ENCODE data around the gene NCF2.

Gene NCF2

DNA sequence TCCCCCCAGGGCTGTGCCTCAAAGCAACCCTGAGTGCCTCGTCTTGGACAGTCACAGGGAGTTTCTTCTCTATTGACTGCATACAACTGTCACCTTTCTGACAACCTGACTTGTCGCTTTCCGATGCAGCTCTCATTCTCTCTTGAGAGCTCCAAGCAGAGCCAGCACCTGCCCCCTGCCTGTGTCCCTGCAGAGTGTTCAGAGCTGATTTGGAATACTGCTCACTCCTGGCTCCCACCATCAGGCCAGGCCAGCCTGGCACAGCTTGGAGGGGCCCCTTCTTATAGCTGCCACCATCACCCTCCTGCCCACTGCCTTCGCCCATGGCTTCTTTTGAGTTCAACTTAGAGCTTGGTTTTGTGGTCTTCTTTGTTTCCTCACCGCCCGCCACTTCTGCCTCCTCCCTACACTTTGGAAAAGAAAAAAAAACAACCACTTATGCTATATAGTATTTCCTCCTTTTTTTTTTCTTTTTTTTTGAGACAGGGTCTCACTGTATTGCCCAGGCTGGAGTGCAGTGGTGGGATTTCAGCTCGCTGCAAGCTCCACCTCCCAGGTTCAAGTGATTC is 12.3 kb downstream of the NCF2 start:
- no peak for DNase-seq (ENCODE audit: low read depth in 2 of 2)
- TF ChIP-seq, protein P1, sequence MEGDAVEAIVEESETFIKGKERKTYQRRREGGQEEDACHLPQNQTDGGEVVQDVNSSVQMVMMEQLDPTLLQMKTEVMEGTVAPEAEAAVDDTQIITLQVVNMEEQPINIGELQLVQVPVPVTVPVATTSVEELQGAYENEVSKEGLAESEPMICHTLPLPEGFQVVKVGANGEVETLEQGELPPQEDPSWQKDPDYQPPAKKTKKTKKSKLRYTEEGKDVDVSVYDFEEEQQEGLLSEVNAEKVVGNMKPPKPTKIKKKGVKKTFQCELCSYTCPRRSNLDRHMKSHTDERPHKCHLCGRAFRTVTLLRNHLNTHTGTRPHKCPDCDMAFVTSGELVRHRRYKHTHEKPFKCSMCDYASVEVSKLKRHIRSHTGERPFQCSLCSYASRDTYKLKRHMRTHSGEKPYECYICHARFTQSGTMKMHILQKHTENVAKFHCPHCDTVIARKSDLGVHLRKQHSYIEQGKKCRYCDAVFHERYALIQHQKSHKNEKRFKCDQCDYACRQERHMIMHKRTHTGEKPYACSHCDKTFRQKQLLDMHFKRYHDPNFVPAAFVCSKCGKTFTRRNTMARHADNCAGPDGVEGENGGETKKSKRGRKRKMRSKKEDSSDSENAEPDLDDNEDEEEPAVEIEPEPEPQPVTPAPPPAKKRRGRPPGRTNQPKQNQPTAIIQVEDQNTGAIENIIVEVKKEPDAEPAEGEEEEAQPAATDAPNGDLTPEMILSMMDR (IDR thresholded peaks at IDR 0.05; ENCODE audit: low read depth, low read length), result no peak
- no peak overlapping the region for H3K4me3 ChIP-seq (replicated peaks in 1 of 2; ENCODE audit: low read depth in 2 of 2, low read length in 2 of 2)

DNA sequence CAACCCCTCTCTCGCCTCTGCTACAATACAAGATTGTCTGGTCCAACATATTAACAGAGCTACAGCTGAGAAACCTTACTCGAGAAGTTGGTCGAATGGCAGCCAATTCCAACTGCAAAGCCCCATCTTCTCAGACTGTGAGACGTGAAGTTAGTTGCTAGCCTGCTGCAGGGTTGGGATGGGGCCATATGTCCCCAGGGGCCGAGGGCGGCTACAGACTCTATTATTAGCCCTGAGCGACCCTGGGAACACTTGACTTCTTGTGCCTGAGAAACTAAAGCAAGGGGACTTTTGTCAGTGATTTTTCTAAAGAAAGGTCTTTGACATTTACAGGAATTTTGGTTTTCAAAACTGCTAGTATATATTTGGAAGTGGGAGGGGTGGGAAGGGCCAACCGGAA is 13.7 kb downstream of the NCF2 start:
- no peak for DNase-seq (ENCODE audit: low read depth in 2 of 2)
- TF ChIP-seq, protein P1 (IDR thresholded peaks at IDR 0.05; ENCODE audit: low read depth, low read length), result no peak
- H3K4me3 ChIP-seq (replicated peaks in 1 of 2; ENCODE audit: low read depth in 2 of 2, low read length in 2 of 2), result no peak overlapping the region

DNA sequence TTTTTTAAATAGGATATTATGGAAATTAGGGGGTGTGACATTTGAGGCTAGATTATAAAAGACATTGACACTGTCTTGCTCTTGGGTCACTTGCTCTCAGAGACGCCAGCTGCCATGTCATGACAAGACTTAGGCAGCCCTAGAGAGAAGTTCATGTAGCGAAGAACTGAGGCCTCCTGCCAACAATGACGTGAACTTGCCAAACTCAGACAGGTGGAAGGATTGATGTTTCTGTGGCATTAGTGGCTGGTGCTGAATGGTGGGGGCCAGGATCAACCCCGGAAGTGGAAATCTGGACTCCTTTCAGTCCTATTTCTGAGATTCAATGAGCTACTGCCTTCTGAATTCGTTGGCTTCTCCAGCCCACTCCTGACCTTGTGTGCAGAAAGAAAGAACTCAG is 14.7 kb downstream of the NCF2 start:
- TF ChIP-seq, protein P1 (IDR thresholded peaks at IDR 0.05; ENCODE audit: low read depth, low read length), result no peak
- DNase-seq (ENCODE audit: low read depth in 2 of 2), result no peak
- H3K4me3 ChIP-seq (replicated peaks in 1 of 2; ENCODE audit: low read depth in 2 of 2, low read length in 2 of 2), result no peak overlapping the region

DNA sequence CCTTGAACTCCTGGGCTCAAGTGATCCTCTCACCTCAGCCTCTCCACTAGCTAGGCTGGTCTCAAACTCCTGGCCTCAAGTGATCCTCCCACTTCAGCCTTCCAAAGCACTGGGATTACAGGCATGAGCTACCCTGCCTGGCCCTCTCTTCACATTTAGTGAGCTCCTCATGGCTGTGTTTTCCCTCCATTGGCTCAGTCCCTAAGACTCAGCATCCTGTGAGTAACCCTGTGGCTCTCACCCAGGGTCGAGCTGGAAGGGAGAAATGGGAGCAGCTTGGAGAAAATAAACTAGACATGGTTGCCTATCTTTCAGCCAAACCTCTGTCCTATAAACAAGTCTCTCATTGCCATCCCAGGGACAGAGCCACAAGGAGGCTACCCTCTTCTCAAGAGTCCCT is 17.5 kb downstream of the NCF2 start:
- TF ChIP-seq, protein P1 (IDR thresholded peaks at IDR 0.05; ENCODE audit: low read depth, low read length), result no peak
- no peak for DNase-seq (ENCODE audit: low read depth in 2 of 2)
- H3K4me3 ChIP-seq (replicated peaks in 1 of 2; ENCODE audit: low read depth in 2 of 2, low read length in 2 of 2), result no peak overlapping the region

DNA sequence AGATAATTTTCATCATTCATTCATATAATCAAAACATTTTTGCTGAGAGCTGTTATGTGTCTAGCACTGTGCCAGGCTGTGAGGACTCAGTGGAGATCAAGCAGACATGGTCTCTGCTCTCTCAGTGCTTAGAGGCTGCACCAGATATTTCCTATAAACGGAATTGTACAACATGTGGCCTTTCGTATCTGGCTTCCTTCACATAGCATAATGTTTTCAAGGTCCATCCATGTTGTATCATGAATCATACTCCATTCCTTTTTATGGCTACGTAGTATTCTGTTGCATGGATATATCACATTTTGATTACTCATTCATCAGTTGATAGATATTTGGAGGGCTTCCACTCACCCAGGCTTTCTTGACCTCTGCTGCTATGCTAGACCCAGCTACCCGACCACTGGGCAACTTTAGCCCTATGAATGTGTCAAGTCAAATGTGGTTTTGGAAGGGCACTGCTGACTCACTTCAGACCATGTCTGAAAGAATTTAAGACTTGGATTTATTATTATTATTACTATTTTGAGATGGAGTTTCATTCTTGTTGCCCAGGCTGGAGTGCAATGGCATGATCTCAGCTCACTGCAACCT is 18.5 kb downstream of the NCF2 start:
- DNase-seq (ENCODE audit: low read depth in 2 of 2), result peak in 1 of 2 donors; percentile 26
- no peak overlapping the region for H3K4me3 ChIP-seq (replicated peaks in 1 of 2; ENCODE audit: low read depth in 2 of 2, low read length in 2 of 2)
- TF ChIP-seq, protein P1 (IDR thresholded peaks at IDR 0.05; ENCODE audit: low read depth, low read length), result no peak

DNA sequence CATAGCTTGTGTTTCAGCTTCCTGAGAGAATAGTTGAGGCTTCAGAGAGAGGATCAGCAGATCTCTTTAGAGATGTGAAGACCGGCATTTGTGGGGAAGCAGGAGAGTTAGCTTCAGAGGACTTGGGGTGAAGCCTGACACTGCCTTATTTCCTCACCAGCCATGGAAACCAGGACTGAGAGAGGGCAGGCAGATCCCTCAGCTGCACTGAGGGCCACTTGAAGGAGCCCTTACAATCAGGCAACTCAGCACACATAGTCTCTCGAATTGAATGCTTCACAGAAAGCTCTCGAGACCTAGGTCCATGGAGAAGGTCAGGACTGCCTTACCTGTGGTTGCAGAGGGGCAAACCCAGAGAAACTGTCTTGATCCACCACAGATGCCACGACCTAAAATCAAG is 19.8 kb downstream of the NCF2 start:
- no peak for DNase-seq (ENCODE audit: low read depth in 2 of 2)
- TF ChIP-seq, protein P1 (IDR thresholded peaks at IDR 0.05; ENCODE audit: low read depth, low read length), result no peak

DNA sequence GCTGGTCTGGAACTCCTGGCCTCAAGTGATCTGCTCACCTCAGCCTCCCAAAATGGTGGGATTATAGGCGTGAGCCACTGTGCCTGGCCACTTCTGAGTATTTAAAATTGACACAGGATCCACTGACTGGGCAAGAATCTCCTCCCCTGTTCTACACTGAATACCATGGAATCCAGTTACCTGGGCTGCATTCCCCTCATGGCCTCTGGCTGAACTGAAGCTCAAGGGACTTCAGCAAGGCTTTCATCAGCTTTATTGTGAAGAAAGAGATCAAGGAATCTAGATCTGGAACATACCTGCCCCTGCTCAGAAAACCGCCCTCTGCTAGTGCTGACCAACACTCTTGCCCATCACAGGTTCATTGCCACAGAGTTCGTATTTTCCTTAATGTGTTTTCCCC is 20.5 kb downstream of the NCF2 start:
- TF ChIP-seq, protein P1 (IDR thresholded peaks at IDR 0.05; ENCODE audit: low read depth, low read length), result no peak
- H3K4me3 ChIP-seq (replicated peaks in 1 of 2; ENCODE audit: low read depth in 2 of 2, low read length in 2 of 2), result no peak overlapping the region
- DNase-seq (ENCODE audit: low read depth in 2 of 2), result no peak

More for the DNA sequence above, 19.8 kb downstream of the NCF2 start:
- no peak overlapping the region for H3K4me3 ChIP-seq (replicated peaks in 1 of 2; ENCODE audit: low read depth in 2 of 2, low read length in 2 of 2)

All from cardiac fibroblast (primary cell).